Erythroblast (primary cell): ENCODE results near the gene ARMC9.

ENCODE experiments used
- GATA1 ChIP-seq: IDR thresholded peaks from 2 replicates; pipeline ENCODE4 v1.6.1; 2011; ENCODE audit warnings: low read depth, mild to moderate bottlenecking, control low read depth, low read length, moderate library complexity
- POLR2A ChIP-seq: IDR thresholded peaks from 2 replicates; pipeline ENCODE4 v1.6.1; 2011; ENCODE audit warnings: mild to moderate bottlenecking, low read length

DNA sequence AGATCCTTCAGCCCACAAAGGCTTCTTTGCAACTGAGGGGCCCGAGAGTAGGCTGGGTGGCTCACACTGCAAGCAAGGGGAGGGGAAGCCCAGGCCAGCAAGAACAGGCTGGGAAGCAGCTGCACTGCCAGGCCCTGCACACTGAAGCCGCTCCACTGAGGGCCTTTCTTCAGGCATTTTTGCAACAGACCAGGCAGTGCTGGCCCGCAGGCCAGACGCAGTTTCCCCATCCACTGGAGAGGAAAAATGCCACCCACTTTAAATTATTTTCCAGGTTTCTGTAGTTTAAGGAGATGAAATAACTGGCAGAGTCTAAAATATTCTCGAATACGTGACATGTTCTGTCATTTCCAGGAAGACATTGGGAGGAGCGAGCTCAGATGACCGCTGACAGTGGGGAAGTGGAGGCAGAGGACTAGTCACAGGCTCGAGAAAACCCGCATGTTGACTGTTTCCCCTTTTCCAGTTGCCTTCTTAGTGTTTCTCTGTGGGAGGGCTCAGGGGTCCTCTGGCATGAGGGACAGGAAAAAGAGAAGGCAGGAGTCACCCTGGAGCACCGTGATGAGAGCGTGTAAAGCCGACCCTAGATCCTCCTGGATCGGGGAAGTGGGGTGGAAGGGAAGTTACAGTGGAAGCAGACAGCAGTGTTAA is 143.8 kb downstream of the ARMC9 start:
- no peak for TF ChIP-seq POLR2A
- no peak for TF ChIP-seq GATA1
